HCT116 (cell line): Measurements from ENCODE around the gene NUDT8. TPM values are rescaled to one million over a fixed set of nuclear protein-coding genes. Genes with fewer than 3 reads are reported as not detected.
A peak's percentile ranks its signal among the peaks of the same experiment; 100 is the strongest.

Experiments used
- ATAC-seq: fragments of 200-7000 bp; cut with Tn5 transposase; 2 replicates; pipeline ENCODE4 v1.9.1; 2020; ENCODE audit warnings: mild to moderate bottlenecking, moderate library complexity
- BruUV-seq: library from RNA; stranded (reverse); fragments of 400-500 nt; replicated peaks from 2 replicates; lab custom pipeline; 2021; lab: Mats Ljungman, UMichigan
- CTCF ChIA-PET: fragments of 300-600 bp; sonication (Branson Sonifier 250); formaldehyde crosslinking; loops from one replicate; lab custom pipeline; 2021; ENCODE audit warnings: antibody characterized with exemption; lab: Charles Lee
- POLR2A ChIA-PET: fragments of 300-600, 350-600 bp; sonication (Branson Sonifier 250); formaldehyde crosslinking; loops from one replicate; lab custom pipeline; 2021; ENCODE audit warnings: antibody characterized with exemption; lab: Charles Lee
- RAD21 ChIA-PET, 2 experiments: fragments of 300-600 bp; sonication (Branson Sonifier 250); formaldehyde crosslinking; loops; one replicate each; lab custom pipeline; 2023; ENCODE audit warnings: low total read pairs in 2 of 2; ENCODE audit not compliant: uncharacterized antibody in 2 of 2, unreplicated experiment in 2 of 2, low non-redundant PET in 1 of 2; lab: Charles Lee
- DNase-seq: peaks from one replicate; pipeline ENCODE4 v3.0.0-alpha.2; 2010; ENCODE audit warnings: low read depth, low spot score
- H2AFZ ChIP-seq: fragments of 200-600 bp; shearing (Covaris generic), sonication (generic); 2 replicates; pipeline ENCODE4 v1.6.1; 2017; ENCODE audit warnings: low read depth, mixed run types, mixed read lengths, antibody characterized with exemption, low read length; ENCODE audit not compliant: poor library complexity, severe bottlenecking
- H3K27ac ChIP-seq: 2 replicates; pipeline ENCODE4 v1.5.1; 2012; ENCODE audit warnings: low read depth, low read length
- H3K27me3 ChIP-seq: fragments of 200-600 bp; sonication (generic); 2 replicates; pipeline ENCODE4 v1.6.1; 2016; ENCODE audit warnings: mixed run types, low read length, mixed read lengths; ENCODE audit not compliant: insufficient read depth
- H3K36me3 ChIP-seq, 2 experiments: fragments of 200-500 bp in 1 of 2; fragments of 200-600 bp in 1 of 2; sonication (Bioruptor generic) in 1 of 2; sonication (generic) in 1 of 2; 2 replicates each; pipeline versions ENCODE4 v1.5.1 to v1.6.1; 2014 to 2016; ENCODE audit warnings: low read length in 2 of 2, inconsistent platforms in 1 of 2, mixed read lengths in 1 of 2, mixed run types in 1 of 2; ENCODE audit not compliant: insufficient read depth in 2 of 2, control insufficient read depth in 1 of 2
- H3K4me1 ChIP-seq, 2 experiments: fragments of 200-600 bp in 1 of 2; sonication (generic) in 1 of 2; 2 replicates each; pipeline versions ENCODE4 v1.5.1 to v1.6.1; 2012 to 2017; ENCODE audit warnings: low read length in 2 of 2, inconsistent platforms in 1 of 2, mild to moderate bottlenecking in 1 of 2, mixed read lengths in 1 of 2, mixed run types in 1 of 2, moderate library complexity in 1 of 2; ENCODE audit not compliant: insufficient read depth in 2 of 2, control insufficient read depth in 1 of 2
- H3K4me2 ChIP-seq: fragments of 200-600 bp; sonication (generic); 2 replicates; pipeline ENCODE4 v1.6.1; 2017; ENCODE audit warnings: mixed run types, low read length, mixed read lengths
- H3K4me3 ChIP-seq, 2 experiments: fragments of 200-600 bp in 1 of 2; sonication (generic) in 1 of 2; replicated peaks in 1 of 2; 2 replicates each; pipeline ENCODE4 v1.5.1; 2011 to 2016; ENCODE audit warnings: low read length in 2 of 2, control low read depth in 1 of 2, low read depth in 1 of 2, mild to moderate bottlenecking in 1 of 2, mixed read lengths in 1 of 2, mixed run types in 1 of 2
- H3K79me2 ChIP-seq: fragments of 200-600 bp; sonication (generic); 2 replicates; pipeline ENCODE4 v1.6.1; 2017; ENCODE audit warnings: mild to moderate bottlenecking, mixed run types, low read length, moderate library complexity, mixed read lengths; ENCODE audit not compliant: insufficient read depth
- H3K9ac ChIP-seq: fragments of 200-600 bp; sonication (generic); 2 replicates; pipeline ENCODE4 v1.6.1; 2016; ENCODE audit warnings: low read length, mixed read lengths
- H3K9me2 ChIP-seq: fragments of 200-600 bp; sonication (generic), shearing (Covaris generic); 2 replicates; pipeline ENCODE4 v1.6.1; 2017; ENCODE audit warnings: mixed run types, mild to moderate bottlenecking, moderate library complexity; ENCODE audit not compliant: insufficient read depth
- H3K9me3 ChIP-seq, 2 experiments: fragments of 200-500 bp in 1 of 2; fragments of 200-600 bp in 1 of 2; sonication (Bioruptor generic) in 1 of 2; sonication (generic) in 1 of 2; 2 replicates each; pipeline ENCODE4 v1.6.1; 2014 to 2017; ENCODE audit warnings: low read length in 2 of 2, mixed read lengths in 2 of 2, inconsistent platforms in 1 of 2, low read depth in 1 of 2, mild to moderate bottlenecking in 1 of 2, mixed run types in 1 of 2, moderate library complexity in 1 of 2; ENCODE audit not compliant: control insufficient read depth in 1 of 2, insufficient read depth in 1 of 2
- H4K20me1 ChIP-seq: fragments of 200-600 bp; sonication (generic), shearing (Covaris generic); 2 replicates; pipeline ENCODE4 v1.6.1; 2017; ENCODE audit warnings: mixed run types, mild to moderate bottlenecking, moderate library complexity; ENCODE audit not compliant: insufficient read depth
- EZH2 ChIP-seq: fragments of 200-600 bp; sonication (generic); IDR thresholded peaks from 2 replicates; pipeline ENCODE4 v1.6.1; 2017; ENCODE audit warnings: antibody characterized with exemption, mixed run types
- RAD21 ChIP-seq: IDR thresholded peaks from 2 replicates; pipeline ENCODE4 v1.6.1; 2012; ENCODE audit warnings: low read depth, mild to moderate bottlenecking
- ZFX ChIP-seq: fragments of 450-650 bp; IDR thresholded peaks from 2 replicates; pipeline ENCODE4 v1.6.1; 2017
- intact Hi-C: fragments of 100-400 bp; cut with micrococcal nuclease; formaldehyde crosslinking; loops from 2 replicates; pipeline ENCODE4 v1.10.0; 2022
- total RNA-seq: library from RNA; stranded (reverse); gene quantifications from one replicate; pipeline ENCODE4 v1.2.1, GENCODE V29; 2021; ENCODE audit not compliant: unreplicated experiment
- TF ChIP-seq, protein P1 (sequence below), 3 experiments: fragments of 200-600 bp in 1 of 3; sonication (generic) in 1 of 3; IDR thresholded peaks in 2 of 3; conservative IDR thresholded peaks in 1 of 3; 2 replicates each; pipeline ENCODE4 v1.5.1; 2012 to 2017; ENCODE audit warnings: low read depth in 2 of 3, low read length in 2 of 3, antibody characterized with exemption in 1 of 3, borderline replicate concordance in 1 of 3, control low read depth in 1 of 3, mild to moderate bottlenecking in 1 of 3, mixed read lengths in 1 of 3, mixed run types in 1 of 3, moderate library complexity in 1 of 3; ENCODE audit not compliant: insufficient read depth in 1 of 3

Gene NUDT8
- total RNA-seq, 1 experiment from 2014 or later: 18.7 TPM

DNA sequence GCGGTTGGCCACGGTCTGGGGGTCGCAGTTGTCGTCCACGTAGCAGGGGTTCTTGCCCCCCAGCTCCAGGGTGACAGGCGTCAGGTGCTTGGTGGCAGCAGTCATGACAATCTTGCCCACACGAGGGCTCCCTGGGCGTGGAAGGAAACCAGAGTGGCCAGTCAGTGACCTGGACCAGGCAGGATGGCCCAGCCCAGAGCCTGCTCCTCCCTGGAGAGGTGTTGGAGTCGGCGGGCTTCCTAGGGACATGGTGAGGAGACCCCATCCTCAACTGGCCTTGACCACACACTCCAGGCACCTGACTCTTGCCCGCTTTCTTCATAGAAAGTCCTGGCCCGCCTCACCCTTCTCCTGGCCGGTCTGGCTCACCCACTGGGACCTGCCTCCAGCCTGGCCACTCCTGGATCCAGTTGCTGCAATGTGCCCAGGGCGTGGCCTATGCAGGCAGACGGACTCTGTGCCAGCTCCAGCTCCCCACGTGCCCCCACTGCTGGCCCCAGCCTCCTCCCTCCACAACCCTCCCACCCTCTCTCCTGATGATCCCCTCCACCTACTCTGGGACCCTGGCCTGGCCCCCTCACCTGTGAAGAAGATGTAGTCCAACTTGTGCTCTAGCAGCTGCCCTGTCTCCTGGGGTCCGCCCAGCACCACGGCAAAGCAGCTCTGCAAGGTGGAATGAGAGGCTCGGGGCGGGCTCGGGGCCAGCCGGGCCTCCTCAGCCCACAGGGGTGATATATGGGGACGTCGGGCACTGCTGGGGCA, 36.0 kb upstream of the NUDT8 start:
- Histone ChIP-seq H3K9me3 (no peaks in the 10 kb centered on the region), H3K27me3 (no peaks in the 10 kb centered on the region), H3K9me2 (no peaks in the 10 kb centered on the region), H2AFZ (no peak overlapping the region), H3K36me3 (no peaks in the 10 kb centered on the region), H3K79me2 (no peaks in the 10 kb centered on the region), H3K4me1 (no peaks in the 10 kb centered on the region; a peak in 1 of 4 replicates), H3K9ac (no peak overlapping the region), H3K27ac (no peak overlapping the region; the same call in 1 of the 2 replicates), H3K4me3 (no peak overlapping the region), H3K4me2 (no peak overlapping the region), H4K20me1 (no peaks in the 10 kb centered on the region)
- CTCF ChIA-PET: no interaction called here
- RAD21 ChIA-PET: no interaction called here
- peak; percentile 84 for ATAC-seq
- BruUV-seq: no TSS peak
- DNase-seq: no peak
- intact Hi-C loops: no loop called here
- TF ChIP-seq EZH2: no peak
- no peak for TF ChIP-seq ZFX
- TF ChIP-seq, protein P1, sequence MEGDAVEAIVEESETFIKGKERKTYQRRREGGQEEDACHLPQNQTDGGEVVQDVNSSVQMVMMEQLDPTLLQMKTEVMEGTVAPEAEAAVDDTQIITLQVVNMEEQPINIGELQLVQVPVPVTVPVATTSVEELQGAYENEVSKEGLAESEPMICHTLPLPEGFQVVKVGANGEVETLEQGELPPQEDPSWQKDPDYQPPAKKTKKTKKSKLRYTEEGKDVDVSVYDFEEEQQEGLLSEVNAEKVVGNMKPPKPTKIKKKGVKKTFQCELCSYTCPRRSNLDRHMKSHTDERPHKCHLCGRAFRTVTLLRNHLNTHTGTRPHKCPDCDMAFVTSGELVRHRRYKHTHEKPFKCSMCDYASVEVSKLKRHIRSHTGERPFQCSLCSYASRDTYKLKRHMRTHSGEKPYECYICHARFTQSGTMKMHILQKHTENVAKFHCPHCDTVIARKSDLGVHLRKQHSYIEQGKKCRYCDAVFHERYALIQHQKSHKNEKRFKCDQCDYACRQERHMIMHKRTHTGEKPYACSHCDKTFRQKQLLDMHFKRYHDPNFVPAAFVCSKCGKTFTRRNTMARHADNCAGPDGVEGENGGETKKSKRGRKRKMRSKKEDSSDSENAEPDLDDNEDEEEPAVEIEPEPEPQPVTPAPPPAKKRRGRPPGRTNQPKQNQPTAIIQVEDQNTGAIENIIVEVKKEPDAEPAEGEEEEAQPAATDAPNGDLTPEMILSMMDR (IDR thresholded peaks at IDR 0.05 in 2 of 3, conservative IDR thresholded peaks at IDR 0.05 in 1 of 3; ENCODE audit: borderline replicate concordance in 1 of 3, insufficient read depth in 1 of 3, low read depth in 2 of 3, low read length in 2 of 3): peak; percentile 35 to 56 (median 47); a peak in 5 of 6 replicates
- peak; percentile 77 for TF ChIP-seq RAD21
- POLR2A ChIA-PET: no interaction called here
